NCI-H446 treated with DMSO at 0.1 percent for 48 hours (cell line): Measurements from ENCODE around the gene NT5DC3.
A peak's percentile ranks its signal among the peaks of the same experiment; 100 is the strongest.

Experiments
- DNase-seq: peaks from one replicate; lab custom pipeline; 2025; lab: John Stamatoyannopoulos, UW

The NT5DC3 gene

GRCh38 chr12:103748875-103749274 is 92.2 kb downstream of the NT5DC3 start:
- no peak for DNase-seq

- DNase-seq, result no peak
Observed at GRCh38 chr12:103748002-103748401, 93.0 kb downstream of the NT5DC3 start.

DNA sequence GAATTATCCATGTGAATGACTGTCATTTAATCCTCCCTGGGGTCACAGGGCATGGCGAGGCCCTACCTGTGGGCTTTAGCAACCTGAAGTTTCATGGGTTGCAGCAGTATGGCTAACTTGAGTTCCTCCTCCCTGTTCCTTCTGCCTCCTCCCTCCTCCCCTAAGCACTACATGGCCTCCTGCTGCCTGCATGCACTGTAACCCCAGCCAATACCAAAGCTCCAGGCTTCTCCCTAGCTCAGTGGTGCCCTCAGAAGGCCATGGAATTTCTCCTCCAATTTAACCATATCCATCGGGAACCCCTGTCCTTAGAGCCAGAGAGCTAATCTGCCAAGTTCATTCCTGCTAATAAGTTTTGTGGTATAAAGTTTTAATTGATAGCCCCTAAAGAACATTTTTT is 95.1 kb downstream of the NT5DC3 start:
- no peak for DNase-seq

GRCh38 chr12:103743788-103744187 is 97.2 kb downstream of the NT5DC3 start:
- no peak for DNase-seq

GRCh38 chr12:103742349-103742932 is 98.6 kb downstream of the NT5DC3 start:
- peak; percentile 94 for DNase-seq

GRCh38 chr12:103737881-103738280 is 103.2 kb downstream of the NT5DC3 start:
- DNase-seq, result no peak

DNA sequence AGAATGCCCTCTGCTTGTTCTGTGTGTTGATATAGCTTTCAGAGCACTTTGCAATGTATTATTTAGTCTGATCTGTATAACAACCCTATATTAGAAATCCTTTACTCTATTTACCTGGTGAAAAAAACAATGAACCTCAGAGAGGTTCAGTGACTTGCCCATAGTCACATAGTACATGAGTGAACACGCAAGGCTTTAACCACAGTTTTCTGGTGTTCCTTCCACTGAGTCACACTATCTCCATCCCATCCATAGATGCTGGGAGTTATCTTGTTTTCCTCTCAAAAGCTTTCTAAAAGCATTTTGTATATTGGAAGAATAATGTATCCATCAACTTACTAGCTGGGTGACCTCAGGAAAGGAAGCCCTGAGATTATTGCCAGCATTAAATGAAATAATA is 104.5 kb downstream of the NT5DC3 start:
- no peak for DNase-seq

GRCh38 chr12:103735291-103735690 is 105.7 kb downstream of the NT5DC3 start:
- DNase-seq, result no peak

- no peak for DNase-seq
Observed at GRCh38 chr12:103734863-103735262, 106.2 kb downstream of the NT5DC3 start.

- no peak for DNase-seq
Observed at GRCh38 chr12:103731539-103731938, 109.5 kb downstream of the NT5DC3 start.

GRCh38 chr12:103729499-103729898 is 111.5 kb downstream of the NT5DC3 start:
- DNase-seq, result no peak

GRCh38 chr12:103728323-103728722 is 112.7 kb downstream of the NT5DC3 start:
- no peak for DNase-seq

GRCh38 chr12:103727638-103728037 is 113.4 kb downstream of the NT5DC3 start:
- no peak for DNase-seq

- DNase-seq, result no peak
Observed at GRCh38 chr12:103725398-103725797, 115.6 kb downstream of the NT5DC3 start.
